WTC11 (cell line): ENCODE data around the gene CUL1. TPM values are rescaled to one million over a fixed set of nuclear protein-coding genes. Genes with fewer than 3 reads are reported as not detected.

Experiments
- ATAC-seq: fragments of 200-7000 bp; cut with Tn5 transposase; 2 replicates; pipeline ENCODE4 v1.10.0; 2021; ENCODE audit warnings: mild to moderate bottlenecking, moderate library complexity
- CTCF ChIA-PET: fragments of 300-600 bp; sonication (Branson Sonifier 250); formaldehyde crosslinking; loops from one replicate; lab custom pipeline; 2021; ENCODE audit warnings: antibody characterized with exemption; lab: Charles Lee
- POLR2A ChIA-PET: fragments of 350-600 bp; sonication (Branson Sonifier 250); formaldehyde crosslinking; loops from one replicate; lab custom pipeline; 2021; ENCODE audit warnings: antibody characterized with exemption; lab: Charles Lee
- DNase-seq: peaks from one replicate; pipeline ENCODE4 v3.0.0; 2021; ENCODE audit warnings: low spot score
- H3K27ac Mint-ChIP-seq: 2 replicates; pipeline ENCODE4 v1.8.0; 2021; ENCODE audit warnings: mixed read lengths
- H3K27me3 Mint-ChIP-seq: 2 replicates; pipeline ENCODE4 v1.8.0; 2021; ENCODE audit warnings: low read depth, mild to moderate bottlenecking, moderate library complexity, mixed read lengths
- H3K36me3 Mint-ChIP-seq: 2 replicates; pipeline ENCODE4 v1.8.0; 2021; ENCODE audit warnings: mixed read lengths
- H3K4me1 Mint-ChIP-seq: 2 replicates; pipeline ENCODE4 v1.8.0; 2022; ENCODE audit warnings: mixed read lengths
- H3K4me3 Mint-ChIP-seq: 2 replicates; pipeline ENCODE4 v1.8.0; 2021; ENCODE audit warnings: mild to moderate bottlenecking, moderate library complexity, mixed read lengths
- H3K9me3 Mint-ChIP-seq: 2 replicates; pipeline ENCODE4 v1.8.0; 2021; ENCODE audit warnings: mixed read lengths
- ATF1 ChIP-seq: sonication (generic); formaldehyde crosslinking; IDR thresholded peaks from 2 replicates; pipeline ENCODE4 v1.8.1; 2023; ENCODE audit warnings: mild to moderate bottlenecking, moderate library complexity, missing genetic modification reagents
- CBFB ChIP-seq: sonication (generic); formaldehyde crosslinking; IDR thresholded peaks from 2 replicates; pipeline ENCODE4 v1.8.1; 2022; ENCODE audit warnings: mild to moderate bottlenecking, low read depth, missing genetic modification reagents
- CREB1 ChIP-seq: sonication (generic); formaldehyde crosslinking; IDR thresholded peaks from 2 replicates; pipeline ENCODE4 v1.8.0; 2023; ENCODE audit warnings: mild to moderate bottlenecking, missing genetic modification reagents
- EMX1 ChIP-seq: fragments of 250-450 bp; sonication (Bioruptor Pico); IDR thresholded peaks from 2 replicates; pipeline ENCODE4 v1.8.0; 2021; ENCODE audit warnings: mild to moderate bottlenecking
- ETV6 ChIP-seq: sonication (generic); formaldehyde crosslinking; IDR thresholded peaks from 2 replicates; pipeline ENCODE4 v1.8.1; 2022; ENCODE audit warnings: mild to moderate bottlenecking, missing genetic modification reagents
- GRHL2 ChIP-seq: fragments of 250-450 bp; sonication (Bioruptor Pico); IDR thresholded peaks from 2 replicates; pipeline ENCODE4 v1.8.0; 2022; ENCODE audit warnings: mild to moderate bottlenecking, moderate library complexity; ENCODE audit not compliant: insufficient replicate concordance, severe bottlenecking
- HMGA2 ChIP-seq: fragments of 250-450 bp; sonication (Bioruptor Pico); IDR thresholded peaks from 2 replicates; pipeline ENCODE4 v1.4.0; 2021; ENCODE audit warnings: mild to moderate bottlenecking, moderate library complexity
- NR2C2 ChIP-seq: sonication (generic); formaldehyde crosslinking; IDR thresholded peaks from 2 replicates; pipeline ENCODE4 v1.8.0; 2022; ENCODE audit warnings: mild to moderate bottlenecking, missing genetic modification reagents
- NR3C1 ChIP-seq: sonication (generic); formaldehyde crosslinking; conservative IDR thresholded peaks from 2 replicates; pipeline ENCODE4 v1.8.1; 2023; ENCODE audit warnings: low read depth, mild to moderate bottlenecking, missing genetic modification reagents
- OVOL2 ChIP-seq: fragments of 250-450 bp; sonication (Bioruptor Pico); IDR thresholded peaks from 2 replicates; pipeline ENCODE4 v1.9.0; 2021; ENCODE audit warnings: mild to moderate bottlenecking, borderline replicate concordance
- PRRX2 ChIP-seq: fragments of 250-450 bp; sonication (Bioruptor Pico); IDR thresholded peaks from 2 replicates; pipeline ENCODE4 v1.8.0; 2021; ENCODE audit warnings: mild to moderate bottlenecking
- SMAD4 ChIP-seq: sonication (generic); formaldehyde crosslinking; IDR thresholded peaks from 2 replicates; pipeline ENCODE4 v1.8.0; 2022; ENCODE audit warnings: mild to moderate bottlenecking, missing genetic modification reagents
- TCF7 ChIP-seq: sonication (generic); formaldehyde crosslinking; IDR thresholded peaks from 2 replicates; pipeline ENCODE4 v1.8.0; 2022; ENCODE audit warnings: mild to moderate bottlenecking, low read depth, missing genetic modification reagents, moderate library complexity
- TEAD1 ChIP-seq: sonication (generic); formaldehyde crosslinking; IDR thresholded peaks from 2 replicates; pipeline ENCODE4 v1.8.0; 2022; ENCODE audit warnings: mild to moderate bottlenecking, missing genetic modification reagents
- ZNF232 ChIP-seq: sonication (generic); formaldehyde crosslinking; IDR thresholded peaks from 2 replicates; pipeline ENCODE4 v1.8.0; 2022; ENCODE audit warnings: mild to moderate bottlenecking, missing genetic modification reagents
- total RNA-seq: library from RNA; stranded (reverse); gene quantifications from 3 replicates; pipeline ENCODE4 v1.2.3, GENCODE V29; 2021
- TF ChIP-seq, protein P1 (sequence below): sonication (generic); formaldehyde crosslinking; IDR thresholded peaks from 2 replicates; pipeline ENCODE4 v1.8.1; 2022; ENCODE audit warnings: low read depth, missing genetic modification reagents, borderline replicate concordance
- TF ChIP-seq, protein P2 (sequence below): fragments of 250-450 bp; sonication (Bioruptor Pico); conservative IDR thresholded peaks from 2 replicates; pipeline ENCODE4 v1.9.0; 2021; ENCODE audit warnings: mild to moderate bottlenecking
- TF ChIP-seq, protein P3 (sequence below): sonication (generic); formaldehyde crosslinking; IDR thresholded peaks from 2 replicates; pipeline ENCODE4 v1.8.0; 2022; ENCODE audit warnings: mild to moderate bottlenecking, missing genetic modification reagents
- TF ChIP-seq, protein P4 (sequence below): sonication (generic); formaldehyde crosslinking; IDR thresholded peaks from 2 replicates; pipeline ENCODE4 v1.8.1; 2022; ENCODE audit warnings: missing genetic modification reagents, borderline replicate concordance
- TF ChIP-seq, protein P5 (sequence below): sonication (generic); formaldehyde crosslinking; IDR thresholded peaks from 2 replicates; pipeline ENCODE4 v1.8.0; 2023; ENCODE audit warnings: missing genetic modification reagents, mild to moderate bottlenecking, borderline replicate concordance

CUL1 gene
- total RNA-seq, 1 experiment from 2014 or later = 50.5 TPM

DNA sequence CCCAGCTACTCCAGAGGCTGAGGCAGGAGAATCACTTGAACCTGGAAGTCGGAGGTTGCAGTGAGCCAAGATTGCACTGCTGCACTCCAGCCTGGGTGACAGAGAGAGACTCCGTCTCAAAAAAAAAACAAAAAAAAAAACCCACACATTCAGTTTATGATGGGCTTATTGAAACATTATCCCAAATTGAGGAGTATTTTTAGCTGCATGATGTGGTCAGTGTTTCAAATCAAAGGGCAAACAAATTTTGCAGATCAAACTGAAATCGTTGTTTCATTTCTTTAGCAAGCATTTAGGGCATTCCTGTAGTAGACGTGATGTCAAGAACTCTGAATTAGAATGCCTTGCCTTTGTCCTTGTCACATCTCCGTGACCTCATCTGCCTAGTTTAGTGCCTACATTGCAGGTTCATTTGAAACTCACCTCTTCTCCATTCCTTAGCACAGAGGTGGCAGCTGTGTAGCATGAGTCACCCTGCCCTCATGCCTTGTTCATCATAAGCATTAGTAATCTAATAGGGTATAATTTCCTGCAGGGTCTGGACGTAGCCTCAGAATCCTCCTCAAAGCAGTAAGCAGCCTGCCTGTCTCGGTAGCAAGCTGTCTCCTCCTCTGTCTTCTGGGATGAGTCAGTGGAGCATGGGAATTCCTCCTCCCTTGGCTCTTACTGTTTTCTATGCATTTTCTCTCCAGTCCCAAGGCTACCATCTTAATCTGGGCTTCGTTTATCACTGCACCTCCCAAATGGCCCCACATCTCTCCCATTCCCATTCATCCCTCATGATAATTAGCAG, 73.8 kb downstream of the CUL1 start (continued):
- TF ChIP-seq, protein P1, sequence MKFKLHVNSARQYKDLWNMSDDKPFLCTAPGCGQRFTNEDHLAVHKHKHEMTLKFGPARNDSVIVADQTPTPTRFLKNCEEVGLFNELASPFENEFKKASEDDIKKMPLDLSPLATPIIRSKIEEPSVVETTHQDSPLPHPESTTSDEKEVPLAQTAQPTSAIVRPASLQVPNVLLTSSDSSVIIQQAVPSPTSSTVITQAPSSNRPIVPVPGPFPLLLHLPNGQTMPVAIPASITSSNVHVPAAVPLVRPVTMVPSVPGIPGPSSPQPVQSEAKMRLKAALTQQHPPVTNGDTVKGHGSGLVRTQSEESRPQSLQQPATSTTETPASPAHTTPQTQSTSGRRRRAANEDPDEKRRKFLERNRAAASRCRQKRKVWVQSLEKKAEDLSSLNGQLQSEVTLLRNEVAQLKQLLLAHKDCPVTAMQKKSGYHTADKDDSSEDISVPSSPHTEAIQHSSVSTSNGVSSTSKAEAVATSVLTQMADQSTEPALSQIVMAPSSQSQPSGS (CRISPR knock-in tag) = no peak
- TF ChIP-seq ZNF232 (CRISPR knock-in tag) (no peak), ETV6 (no peak), TCF7 (CRISPR knock-in tag) (no peak), SMAD4 (CRISPR knock-in tag) (no peak), NR2C2 (no peak)
- TF ChIP-seq, protein P2, sequence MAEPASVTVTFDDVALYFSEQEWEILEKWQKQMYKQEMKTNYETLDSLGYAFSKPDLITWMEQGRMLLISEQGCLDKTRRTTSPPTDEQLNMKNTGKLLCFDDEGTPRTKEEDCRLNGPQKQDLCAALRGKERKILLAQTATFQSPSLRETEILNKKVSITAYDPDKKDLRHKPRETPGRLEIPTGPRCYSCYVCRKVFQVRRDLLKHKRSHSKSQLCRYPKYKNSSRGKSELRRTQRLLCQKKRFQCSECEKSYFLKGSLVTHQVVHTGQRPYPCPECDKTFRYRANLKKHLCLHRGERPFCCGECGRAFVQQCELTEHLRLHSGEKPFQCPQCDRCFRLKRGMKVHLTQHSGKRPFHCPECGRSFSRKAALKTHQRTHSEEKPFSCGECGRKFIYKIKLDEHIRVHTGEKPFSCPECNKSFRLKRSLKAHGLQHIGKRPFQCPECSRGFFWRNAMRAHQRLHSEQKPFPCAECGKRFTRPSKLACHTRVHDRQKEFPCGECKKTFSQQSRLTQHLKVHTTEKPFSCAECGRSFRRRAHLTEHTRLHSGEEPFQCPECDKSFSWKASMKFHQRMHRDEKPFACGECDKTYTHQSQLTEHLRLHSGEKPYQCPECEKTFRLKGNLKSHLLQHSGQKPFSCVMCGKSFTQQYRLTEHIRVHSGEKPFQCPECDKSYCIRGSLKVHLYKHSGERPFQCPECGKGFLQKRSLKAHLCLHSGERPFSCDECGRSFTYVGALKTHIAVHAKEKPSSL (CRISPR knock-in tag) = no peak
- TF ChIP-seq, protein P3, sequence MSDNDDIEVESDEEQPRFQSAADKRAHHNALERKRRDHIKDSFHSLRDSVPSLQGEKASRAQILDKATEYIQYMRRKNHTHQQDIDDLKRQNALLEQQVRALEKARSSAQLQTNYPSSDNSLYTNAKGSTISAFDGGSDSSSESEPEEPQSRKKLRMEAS (CRISPR knock-in tag) = no peak
- TF ChIP-seq, protein P4, sequence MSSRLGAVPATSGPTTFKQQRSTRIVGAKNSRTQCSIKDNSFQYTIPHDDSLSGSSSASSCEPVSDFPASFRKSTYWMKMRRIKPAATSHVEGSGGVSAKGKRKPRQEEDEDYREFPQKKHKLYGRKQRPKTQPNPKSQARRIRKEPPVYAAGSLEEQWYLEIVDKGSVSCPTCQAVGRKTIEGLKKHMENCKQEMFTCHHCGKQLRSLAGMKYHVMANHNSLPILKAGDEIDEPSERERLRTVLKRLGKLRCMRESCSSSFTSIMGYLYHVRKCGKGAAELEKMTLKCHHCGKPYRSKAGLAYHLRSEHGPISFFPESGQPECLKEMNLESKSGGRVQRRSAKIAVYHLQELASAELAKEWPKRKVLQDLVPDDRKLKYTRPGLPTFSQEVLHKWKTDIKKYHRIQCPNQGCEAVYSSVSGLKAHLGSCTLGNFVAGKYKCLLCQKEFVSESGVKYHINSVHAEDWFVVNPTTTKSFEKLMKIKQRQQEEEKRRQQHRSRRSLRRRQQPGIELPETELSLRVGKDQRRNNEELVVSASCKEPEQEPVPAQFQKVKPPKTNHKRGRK (CRISPR knock-in tag) = no peak

DNA sequence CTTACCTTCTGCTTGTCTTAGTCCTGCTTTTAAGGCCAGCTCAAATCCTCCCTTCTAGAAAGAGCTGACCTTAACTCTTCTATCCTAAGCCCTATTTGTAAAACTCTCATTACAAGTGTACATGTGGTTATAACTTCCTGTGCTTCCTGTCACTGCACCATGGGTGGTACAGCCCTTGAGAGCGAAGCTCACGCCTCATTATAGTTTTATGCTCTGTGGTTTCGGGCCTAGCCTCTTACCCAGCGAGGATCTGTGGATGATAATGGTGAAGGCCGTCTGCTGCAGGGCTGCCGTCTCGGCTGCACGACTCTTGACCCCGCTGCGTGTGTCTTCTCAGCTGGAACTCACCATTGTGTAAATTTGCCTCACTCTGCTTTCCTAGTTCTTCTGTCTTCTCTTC, 74.6 kb downstream of the CUL1 start:
- no peaks in the 10 kb centered on the region for H3K9me3 Mint-ChIP-seq
- DNase-seq = no peak
- CTCF ChIA-PET = interaction anchor here (0.6 to 1.6 kb wide), 2 partner anchors 198 to 225 kb away, joined by 5 read pairs; no protein-coding TSS in a partner anchor
- POLR2A ChIA-PET = interaction anchor here (0.9 to 1.0 kb wide), 2 partner anchors 10 to 26 kb away, joined by 3 to 4 read pairs; no protein-coding TSS in a partner anchor
- H3K36me3 Mint-ChIP-seq = peaks cover 19% of the 10 kb centered on the region
- H3K4me1 Mint-ChIP-seq = peaks cover 52% of the 10 kb centered on the region
- ATAC-seq = no peak; the same call in 1 of the 2 replicates
- no peak overlapping the region for H3K4me3 Mint-ChIP-seq
- no peaks in the 10 kb centered on the region for H3K27me3 Mint-ChIP-seq
- peak overlapping the region; percentile 78 for H3K27ac Mint-ChIP-seq
- TF ChIP-seq, protein P5, sequence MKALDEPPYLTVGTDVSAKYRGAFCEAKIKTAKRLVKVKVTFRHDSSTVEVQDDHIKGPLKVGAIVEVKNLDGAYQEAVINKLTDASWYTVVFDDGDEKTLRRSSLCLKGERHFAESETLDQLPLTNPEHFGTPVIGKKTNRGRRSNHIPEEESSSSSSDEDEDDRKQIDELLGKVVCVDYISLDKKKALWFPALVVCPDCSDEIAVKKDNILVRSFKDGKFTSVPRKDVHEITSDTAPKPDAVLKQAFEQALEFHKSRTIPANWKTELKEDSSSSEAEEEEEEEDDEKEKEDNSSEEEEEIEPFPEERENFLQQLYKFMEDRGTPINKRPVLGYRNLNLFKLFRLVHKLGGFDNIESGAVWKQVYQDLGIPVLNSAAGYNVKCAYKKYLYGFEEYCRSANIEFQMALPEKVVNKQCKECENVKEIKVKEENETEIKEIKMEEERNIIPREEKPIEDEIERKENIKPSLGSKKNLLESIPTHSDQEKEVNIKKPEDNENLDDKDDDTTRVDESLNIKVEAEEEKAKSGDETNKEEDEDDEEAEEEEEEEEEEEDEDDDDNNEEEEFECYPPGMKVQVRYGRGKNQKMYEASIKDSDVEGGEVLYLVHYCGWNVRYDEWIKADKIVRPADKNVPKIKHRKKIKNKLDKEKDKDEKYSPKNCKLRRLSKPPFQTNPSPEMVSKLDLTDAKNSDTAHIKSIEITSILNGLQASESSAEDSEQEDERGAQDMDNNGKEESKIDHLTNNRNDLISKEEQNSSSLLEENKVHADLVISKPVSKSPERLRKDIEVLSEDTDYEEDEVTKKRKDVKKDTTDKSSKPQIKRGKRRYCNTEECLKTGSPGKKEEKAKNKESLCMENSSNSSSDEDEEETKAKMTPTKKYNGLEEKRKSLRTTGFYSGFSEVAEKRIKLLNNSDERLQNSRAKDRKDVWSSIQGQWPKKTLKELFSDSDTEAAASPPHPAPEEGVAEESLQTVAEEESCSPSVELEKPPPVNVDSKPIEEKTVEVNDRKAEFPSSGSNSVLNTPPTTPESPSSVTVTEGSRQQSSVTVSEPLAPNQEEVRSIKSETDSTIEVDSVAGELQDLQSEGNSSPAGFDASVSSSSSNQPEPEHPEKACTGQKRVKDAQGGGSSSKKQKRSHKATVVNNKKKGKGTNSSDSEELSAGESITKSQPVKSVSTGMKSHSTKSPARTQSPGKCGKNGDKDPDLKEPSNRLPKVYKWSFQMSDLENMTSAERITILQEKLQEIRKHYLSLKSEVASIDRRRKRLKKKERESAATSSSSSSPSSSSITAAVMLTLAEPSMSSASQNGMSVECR (CRISPR knock-in tag) = no peak
- TF ChIP-seq EMX1 (CRISPR knock-in tag) (no peak), TEAD1 (CRISPR knock-in tag) (no peak), GRHL2 (CRISPR knock-in tag) (no peak), NR3C1 (no peak), CBFB (CRISPR knock-in tag) (no peak), ATF1 (no peak), CREB1 (CRISPR knock-in tag) (no peak), OVOL2 (no peak), HMGA2 (CRISPR knock-in tag) (no peak), PRRX2 (CRISPR knock-in tag) (no peak)
- TF ChIP-seq, protein P2 (CRISPR knock-in tag) = no peak
- TF ChIP-seq, protein P1 (CRISPR knock-in tag) = no peak
